GM18909 (cell line): ENCODE results near the gene PTGIS.

Experiments
- ATAC-seq: cut with Tn5 transposase; IDR thresholded peaks from one replicate; pipeline ENCODE4 v1.9.1; 2021; ENCODE audit warnings: mild to moderate bottlenecking; ENCODE audit not compliant: unreplicated experiment, poor library complexity

The PTGIS gene

DNA sequence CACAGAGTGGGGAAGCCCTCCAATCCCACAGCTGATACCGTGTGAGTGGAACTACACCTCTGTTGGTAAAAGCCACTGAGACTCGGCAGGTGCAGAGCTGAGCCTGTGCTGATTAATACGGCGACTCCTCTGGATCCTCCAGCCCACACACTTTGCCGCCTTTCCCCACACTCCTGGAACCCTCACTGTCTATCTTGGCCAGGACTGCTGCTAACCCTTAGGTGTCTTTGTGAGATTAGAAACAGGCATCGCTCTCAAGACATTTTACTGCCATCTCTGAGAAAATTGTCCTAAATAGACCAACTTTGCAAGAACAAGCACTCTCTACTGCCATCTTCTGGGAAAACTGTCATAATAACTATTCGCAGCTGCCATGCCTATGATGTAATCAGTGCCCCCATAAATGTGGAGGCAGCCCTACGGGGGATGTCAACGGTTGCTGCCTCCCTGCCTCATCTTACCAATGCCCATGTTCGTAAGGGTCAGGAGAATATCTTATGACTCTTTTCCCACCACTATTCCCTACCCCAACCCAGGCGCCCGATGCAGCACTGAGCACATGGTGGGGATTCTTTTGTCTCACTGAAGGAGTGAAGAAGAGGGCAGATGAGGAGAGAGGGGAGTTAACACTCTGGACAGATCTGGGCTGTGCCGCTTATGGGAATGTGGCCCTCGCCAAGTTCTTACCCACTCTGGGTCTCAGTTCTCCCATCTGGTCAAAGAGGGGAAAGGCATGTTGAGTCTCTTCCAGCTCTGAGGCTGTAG is 59.3 kb downstream of the PTGIS start:
- ATAC-seq = no peak

DNA sequence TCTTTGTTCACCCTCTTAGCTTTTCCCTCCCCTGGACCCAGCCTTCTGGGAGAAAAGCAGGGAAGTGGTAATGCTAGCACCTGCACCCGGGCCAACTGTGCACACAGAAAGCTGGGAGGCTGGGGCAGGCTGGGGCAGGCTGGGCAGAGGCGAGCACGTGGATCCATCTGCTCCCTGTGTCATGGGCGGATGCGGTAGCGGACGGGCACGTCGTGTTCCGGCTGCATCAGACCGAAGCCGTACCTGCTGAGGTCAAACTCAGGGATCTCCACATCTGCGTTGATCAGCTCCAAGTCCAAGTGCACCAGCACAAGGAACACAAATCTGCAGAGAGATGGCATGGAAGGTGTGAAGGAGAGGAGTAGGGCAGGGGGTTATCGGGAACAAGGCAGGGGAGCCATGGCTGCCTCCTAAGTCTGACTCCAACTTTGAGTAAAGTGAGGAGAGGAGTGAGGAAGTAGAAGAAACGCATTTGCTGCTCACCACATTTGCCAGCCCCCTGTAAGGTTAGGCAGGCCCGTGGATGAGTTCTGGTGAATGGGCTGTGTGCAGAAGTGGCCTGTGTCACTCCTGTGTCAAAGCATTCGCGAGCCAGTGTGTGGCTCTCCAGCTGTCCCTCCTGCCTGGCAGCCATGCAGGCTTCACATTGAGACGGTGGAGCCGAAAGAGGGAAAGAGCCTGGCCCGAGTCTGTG is 60.0 kb downstream of the PTGIS start:
- ATAC-seq = no peak

DNA sequence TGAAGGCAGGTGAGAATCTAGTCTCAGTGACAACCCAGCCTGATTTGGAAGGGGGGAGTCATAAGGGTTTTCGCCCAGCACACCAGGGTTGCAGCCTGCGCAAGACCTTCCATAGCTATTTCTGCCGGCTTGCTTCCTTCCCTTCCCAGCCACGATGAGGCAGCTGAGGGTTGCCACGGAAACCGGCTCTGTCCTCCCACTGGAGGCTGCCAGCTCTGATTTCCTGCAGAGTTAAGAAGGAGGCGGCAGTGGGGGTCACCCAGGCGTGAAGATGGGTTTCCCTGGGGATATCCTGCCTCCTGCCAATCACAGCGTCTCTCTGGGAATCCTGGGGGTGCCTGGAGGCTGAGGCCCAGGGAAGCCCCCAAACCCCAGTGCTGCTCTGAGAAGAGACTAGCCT is 62.4 kb downstream of the PTGIS start:
- ATAC-seq = no peak

DNA sequence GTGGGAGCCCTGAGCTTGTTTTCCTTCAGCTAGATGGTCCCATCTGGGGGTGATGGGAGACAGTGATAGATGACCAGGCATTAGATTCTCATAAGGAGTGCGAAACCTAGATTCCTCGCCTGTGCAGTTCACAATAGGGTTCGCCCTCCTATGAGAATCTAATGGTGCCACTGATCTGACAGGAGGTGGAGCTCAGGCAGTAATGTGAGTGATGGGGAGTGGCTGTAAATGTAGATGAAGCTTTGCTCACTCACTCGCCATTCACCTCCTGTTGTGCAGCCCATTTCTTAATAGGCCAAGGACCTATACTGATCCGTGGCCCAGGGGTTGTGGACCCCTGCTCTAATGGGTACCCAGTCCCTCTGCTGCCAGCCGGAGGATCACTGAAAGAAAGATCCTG is 64.8 kb downstream of the PTGIS start:
- ATAC-seq = no peak

DNA sequence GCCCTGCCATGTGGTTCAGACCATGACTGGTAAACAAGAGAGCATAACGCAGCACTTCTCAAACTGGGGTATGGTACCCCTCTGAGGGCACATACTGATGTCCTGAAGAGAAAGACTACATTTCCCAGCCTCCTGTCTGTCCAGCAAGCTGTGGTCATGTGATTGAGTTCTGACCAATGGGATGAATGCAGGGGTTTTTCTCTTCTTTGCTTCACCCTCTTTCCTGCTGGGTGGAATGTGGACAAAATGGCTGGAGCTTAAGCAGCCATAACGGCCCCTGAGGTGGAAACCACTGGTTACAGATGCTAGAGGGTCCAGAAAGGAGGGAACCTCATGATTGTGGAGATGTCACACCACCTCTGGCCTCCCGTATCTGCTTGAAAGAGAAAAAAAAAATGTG is 66.0 kb downstream of the PTGIS start:
- no peak for ATAC-seq

DNA sequence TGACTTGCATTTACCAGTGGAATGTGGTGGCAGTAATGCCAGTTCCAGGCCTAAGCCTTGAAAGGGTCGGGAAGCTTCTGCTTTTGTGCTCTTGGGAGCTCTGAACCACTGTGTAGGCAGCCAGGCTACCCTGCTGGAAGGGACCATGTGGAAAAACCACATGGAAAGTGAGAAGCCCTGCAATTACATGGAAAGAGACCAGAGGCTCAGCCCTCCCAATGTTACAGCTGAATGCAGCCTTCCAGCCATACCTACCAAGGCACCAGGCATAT is 70.6 kb downstream of the PTGIS start:
- ATAC-seq = no peak

DNA sequence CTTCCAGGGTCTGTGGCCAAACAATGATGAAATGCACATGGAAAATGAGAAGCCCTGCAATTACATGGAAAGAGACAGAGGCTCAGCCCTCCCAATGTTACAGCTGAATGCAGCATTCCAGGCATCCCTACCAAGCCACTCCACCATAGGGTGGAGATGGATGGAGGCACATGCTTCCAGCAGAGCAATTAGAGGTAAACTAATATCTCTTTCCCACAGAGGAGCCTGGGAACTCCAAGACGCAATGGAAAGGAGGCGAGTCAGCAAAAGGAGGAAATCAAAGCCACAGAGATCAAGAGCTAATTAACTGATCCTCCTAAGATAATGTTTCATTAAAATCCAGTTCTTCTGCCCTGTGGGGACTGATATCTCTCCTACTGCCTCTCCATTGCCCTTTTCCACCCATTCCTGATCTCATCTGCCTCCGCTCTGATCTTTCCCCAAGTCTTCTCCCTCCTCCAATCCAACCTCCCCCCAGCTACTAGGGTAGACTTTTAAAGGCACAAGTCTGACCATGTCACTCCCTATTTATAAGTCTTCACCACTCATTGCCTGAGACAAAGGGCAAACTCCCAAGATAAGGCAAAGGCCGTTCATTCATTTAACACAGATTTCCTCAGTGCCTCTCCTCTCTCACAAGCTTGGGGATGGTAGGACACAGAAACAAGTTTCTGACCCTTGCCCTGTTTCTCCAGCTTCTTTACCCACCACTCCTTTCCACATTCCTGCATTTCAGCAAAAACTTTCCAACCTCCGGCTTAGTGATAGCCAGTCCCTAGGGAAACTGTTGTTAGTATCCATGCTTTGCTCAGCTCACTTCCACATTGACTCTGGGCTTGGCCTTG is 71.2 kb downstream of the PTGIS start:
- no peak for ATAC-seq

DNA sequence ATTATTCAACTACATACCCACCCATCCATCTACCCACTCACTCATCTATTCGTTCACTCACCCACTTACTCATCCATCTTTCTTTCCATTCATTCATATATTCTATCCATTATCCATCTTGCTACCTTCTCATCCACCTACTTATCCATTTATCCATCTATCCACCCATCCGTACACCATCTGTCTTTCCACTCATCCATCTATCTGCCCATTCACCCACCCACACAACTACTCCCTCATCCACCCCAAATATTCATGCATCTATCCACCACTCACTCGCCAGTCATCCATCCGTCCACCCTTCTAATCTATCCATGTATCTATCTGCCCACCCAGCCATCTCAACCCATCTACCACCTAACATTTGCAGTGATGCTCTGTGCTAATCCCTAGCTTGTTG is 71.9 kb downstream of the PTGIS start:
- ATAC-seq = no peak

DNA sequence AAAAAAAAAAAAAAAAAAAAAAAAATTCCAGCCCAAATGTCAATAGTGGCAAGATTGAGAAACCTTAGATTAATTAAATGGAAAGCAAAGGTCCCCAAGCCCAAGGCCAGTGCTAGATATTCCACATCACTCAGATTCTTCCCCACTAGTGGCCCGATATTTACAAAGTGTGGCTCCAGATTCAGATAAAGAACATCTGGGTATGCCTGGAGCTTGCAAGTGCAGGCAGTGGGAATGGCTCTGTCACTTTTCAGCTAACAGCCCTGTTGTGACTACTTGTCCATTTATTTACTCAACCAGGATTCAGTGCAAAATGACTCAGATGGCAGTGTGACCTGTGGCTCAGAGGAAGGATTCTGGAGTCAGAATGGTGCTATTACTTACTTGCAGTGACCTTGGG is 77.2 kb downstream of the PTGIS start:
- ATAC-seq = no peak

DNA sequence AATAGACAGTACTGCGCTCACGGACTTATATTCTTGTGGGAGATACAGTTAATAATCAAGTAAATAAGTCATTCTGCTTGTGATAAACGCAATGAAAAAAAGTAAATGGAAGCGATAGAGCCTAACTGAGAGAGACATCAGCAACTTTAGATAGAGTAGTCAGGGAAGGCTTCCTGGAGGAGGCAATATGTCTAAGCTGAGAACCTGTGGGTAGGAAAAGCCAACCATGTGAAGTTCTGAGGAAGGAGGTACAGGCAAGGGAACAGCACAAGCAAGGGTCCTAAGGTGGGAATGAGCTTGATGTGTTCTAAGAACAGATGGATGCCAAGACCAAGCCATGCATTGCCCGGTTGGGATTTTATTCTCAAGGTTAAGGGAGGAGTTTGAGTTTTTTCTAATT is 78.2 kb downstream of the PTGIS start:
- no peak for ATAC-seq

DNA sequence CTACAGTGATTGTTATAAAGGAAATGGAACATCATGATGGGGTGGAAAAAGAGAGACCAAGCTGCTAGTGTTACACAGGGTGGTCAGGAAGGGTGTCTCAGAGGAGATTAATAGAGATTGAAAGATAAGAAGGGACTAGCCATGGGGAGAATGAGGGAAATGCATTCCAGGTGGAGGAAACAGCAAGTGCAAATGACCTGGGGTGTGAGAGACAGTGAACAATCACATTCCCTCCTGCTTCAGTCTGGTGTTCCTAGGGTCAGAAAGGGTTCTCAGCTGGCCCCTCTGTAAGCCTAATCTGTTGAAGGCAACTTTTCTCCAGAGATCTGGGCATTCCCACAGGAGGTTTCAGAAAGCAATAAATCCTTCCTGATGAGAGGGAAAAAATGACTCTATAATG is 81.9 kb downstream of the PTGIS start:
- no peak for ATAC-seq

DNA sequence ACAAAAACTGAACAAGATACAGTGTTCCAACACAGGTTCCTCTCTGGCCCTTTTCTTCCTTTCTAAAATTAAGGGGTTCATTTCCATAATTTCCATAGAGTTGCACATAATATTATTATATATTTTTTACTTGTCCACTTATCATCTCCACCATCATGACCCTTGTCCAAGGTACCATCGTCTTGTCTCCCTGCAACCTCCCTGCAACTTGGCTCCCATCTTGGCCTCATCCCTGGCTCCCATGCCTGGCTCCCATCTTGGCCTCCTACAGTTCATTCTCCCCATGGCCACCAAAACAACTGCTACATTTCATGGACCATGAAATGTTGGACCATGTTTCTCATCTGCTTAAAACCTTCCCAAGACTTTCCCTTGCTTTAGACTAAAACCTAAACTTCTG is 82.4 kb downstream of the PTGIS start:
- no peak for ATAC-seq

DNA sequence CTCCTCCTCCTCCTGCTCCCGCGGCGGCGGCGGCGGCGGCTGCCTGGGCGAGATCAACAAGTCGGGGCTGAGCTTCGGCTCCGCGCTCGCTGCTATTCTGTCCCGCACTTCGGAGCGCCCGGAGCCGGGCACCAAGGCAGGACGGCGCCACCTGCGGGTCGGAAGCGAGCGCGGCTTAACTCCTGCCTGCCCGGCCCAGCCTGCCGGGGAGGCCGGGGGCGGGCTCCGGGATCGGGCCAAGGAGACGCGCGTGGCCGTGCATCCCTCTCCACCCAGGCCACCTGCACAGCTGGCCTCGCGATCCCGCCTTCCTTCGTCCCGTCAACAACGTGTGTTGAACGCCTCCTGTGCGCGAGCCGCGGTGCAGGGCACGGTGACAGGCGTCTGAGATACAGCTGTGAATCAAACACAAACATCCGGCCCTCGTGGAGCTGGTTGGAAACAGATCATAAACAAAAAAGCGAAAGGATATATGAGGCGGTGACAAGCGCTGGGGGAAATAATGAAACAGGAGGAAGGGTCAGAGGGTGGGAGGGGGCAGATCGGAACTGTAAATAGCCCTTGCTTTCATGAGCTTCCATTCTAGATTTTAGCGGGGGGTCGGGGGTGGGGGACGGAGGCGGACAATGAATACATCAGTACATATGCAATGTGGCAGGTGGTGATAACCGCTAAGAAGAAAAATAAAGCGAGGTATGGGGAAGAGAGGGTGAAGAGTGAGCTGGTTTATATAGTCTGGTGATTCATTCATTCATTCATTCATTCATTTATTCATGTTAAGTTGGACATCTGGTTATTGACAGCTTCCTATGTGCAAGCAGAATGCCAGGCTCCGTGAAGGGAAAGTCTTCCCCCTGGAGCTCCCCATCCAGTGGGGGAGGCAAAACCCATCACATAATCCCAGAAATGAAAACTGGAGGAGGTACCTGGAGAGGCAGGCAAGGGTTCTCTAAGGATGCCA is 83.5 kb downstream of the PTGIS start:
- ATAC-seq = no peak

DNA sequence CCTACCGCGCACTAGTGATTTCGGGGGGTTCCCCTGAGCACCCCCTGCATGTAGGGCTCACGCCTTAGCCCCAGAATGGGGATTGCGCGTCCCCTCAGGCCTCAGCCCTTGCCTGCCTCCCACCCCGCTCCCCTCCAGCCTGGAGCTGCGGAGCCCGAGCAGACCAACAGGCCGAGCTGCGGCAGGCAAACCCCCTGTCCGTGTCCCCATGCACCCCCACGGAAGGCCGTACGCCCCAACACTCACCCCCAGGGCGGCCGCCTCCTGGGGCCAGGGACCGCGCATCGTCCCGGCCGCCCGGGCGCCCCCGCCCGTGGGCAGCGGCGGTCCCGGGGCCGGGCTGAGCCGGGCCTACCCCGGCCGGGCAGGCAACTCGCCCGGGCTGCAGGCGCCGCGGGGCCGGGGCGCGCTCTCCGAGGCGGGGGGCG is 84.2 kb downstream of the PTGIS start:
- no peak for ATAC-seq

DNA sequence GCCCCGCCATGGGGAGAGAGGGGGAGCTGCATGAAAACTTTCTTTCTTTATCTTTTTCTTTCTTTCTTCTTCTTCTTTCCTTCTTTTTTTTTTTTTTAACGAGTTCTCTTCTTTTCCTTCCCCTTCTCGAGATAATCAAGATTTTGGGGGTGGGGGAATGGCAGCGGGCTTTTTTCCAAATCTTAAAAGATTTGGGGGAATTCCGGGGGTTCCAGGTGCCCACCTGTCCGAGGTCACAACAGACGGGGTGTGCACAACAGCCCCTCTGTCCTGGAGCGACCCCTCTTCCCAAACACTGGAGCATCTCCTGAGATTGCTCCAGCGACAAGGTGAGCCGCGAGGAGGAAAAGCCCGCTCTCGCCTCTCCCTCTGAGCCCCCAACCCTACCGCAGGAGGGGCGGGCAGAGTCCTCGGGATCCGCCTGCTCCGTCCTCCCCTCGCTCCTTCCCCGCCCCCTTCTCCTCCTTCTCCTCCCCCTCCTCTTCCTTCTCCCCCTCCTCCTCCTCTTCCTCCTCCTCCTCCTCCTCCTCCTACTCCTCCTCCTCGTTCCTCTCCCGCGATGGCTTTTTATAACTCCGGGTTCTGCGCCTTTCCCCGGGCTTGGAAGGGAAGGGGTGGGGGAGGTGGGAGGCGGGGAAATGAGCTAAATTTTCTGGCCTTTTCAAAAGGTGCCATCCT is 84.8 kb downstream of the PTGIS start:
- no peak for ATAC-seq

DNA sequence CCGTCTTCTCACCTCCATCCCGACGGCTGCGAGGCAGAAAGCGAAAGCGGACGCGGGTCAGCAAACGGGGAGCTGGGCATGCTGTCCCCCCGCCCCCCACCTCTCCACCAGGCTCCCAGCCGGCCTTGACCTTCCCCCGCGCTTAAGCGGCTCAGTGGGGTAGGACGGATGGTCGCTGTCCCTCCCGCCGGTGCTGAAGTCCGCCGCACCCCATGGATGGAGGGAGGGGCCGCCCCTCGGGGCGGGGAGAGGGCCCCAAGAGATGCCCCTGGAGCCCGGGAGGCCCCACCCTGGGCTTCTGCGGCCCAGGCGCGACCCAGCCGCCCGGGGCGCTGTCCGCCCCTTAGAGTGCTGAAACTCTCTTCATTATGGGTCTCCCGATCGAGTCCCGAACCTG is 85.3 kb downstream of the PTGIS start, which contains the start of gene KCNB1:
Gene KCNB1 (minus strand): TSS at position 48 of the 397 bp plus-strand sequence. CDS start 188 bp downstream, outside the sequence.
- ATAC-seq = no peak

DNA sequence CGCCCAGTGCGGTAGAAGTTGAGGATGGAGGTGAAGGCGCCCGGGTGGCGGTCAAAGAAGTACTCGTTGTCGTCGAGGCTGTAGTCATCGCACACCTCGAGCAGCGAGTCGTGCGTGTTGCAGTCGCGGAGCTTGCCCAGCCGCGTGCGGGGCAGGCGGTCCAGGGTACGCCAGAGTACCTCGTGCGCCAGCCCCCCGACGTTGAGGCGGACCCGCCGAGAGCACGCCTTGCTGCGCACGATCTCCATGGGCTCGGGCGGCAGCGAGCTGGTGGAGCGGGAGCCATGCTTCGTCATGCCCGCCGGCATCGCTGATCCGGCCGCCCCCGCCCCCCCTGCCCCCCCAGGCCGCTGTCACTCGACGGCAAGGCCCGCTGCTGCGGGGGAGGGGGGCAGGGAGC is 85.8 kb downstream of the PTGIS start:
- no peak for ATAC-seq

DNA sequence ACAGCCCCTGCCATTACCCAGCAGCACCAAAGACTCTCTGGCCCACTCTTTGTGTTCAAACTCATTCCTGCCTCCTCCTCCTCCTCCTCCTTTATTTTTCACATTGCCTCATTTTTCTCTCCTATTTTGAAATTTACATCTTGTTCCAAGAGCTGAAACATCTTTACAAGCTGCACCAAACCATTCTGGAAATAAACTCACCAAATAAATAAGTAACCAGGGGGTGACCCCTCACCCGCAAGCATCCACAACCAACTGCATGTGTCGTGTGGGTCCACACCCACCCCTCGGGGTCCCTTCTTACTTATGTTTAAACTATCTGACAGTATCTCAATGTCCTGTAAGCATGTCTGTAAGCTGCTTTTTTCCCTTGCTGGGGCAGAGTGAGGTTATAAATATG is 86.8 kb downstream of the PTGIS start:
- ATAC-seq = no peak

DNA sequence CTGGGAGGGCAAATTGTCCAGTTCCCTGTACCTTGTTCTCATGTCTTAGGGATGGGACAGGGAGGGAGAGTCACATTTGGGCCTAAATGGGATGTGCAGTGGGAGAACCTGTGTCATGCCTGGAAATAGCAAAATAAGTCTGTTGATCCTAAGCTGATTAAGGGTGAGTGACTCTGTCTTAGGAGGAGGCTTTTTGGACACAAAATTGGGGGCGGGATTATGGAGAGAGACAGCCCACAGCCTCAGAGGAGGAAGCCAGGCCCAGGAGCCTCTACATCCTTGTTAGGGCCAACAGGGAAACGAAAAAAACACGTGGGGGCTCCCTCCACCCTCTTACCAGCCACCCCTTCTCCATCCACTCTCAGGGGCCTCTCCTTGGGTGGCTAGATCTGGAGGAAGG is 87.7 kb downstream of the PTGIS start:
- no peak for ATAC-seq

DNA sequence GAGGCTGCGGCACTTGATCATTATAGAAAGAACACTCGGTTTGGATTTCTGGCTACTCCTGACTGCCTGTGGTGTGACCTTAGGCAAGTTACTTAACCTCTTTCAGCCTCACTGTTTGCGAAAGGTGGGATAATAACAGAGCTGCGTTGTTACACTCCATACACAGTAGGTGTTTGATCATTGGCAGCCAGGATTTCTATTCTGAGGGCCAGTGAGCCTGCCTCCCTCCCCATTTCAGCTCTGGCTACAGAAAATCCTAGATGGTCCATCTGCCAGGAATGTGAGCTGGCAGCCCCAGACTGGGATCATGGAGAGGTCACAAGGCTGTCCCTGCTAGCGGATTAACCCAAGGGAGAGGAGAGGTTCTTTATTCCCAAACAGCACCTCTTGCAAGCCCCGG is 88.2 kb downstream of the PTGIS start:
- no peak for ATAC-seq
